Kidney capillary endothelial cell (primary cell): ENCODE results near the gene NOS1.
"Not testable (repeated sequence)": the region's sequence is repeated elsewhere in the genome, so short reads cannot be mapped to it uniquely, and the experiment has no call there.

Source experiments
- DNase-seq: peaks from one replicate; pipeline ENCODE4 v3.0.0-alpha.2; 2018; ENCODE audit warnings: low spot score

Gene NOS1

GRCh38 chr12:117255386-117255785, 106.0 kb downstream of the NOS1 start:
- no peak for DNase-seq

- DNase-seq = no peak
Observed at GRCh38 chr12:117243488-117243887, 117.9 kb downstream of the NOS1 start.

- DNase-seq = no peak
Observed at GRCh38 chr12:117241697-117242096, 119.7 kb downstream of the NOS1 start.

- no peak for DNase-seq
Observed at GRCh38 chr12:117240081-117240755, 121.2 kb downstream of the NOS1 start.

- DNase-seq = peak; percentile 50
Observed at GRCh38 chr12:117236456-117237001, 124.9 kb downstream of the NOS1 start.

- DNase-seq = no peak
Observed at GRCh38 chr12:117235261-117235660, 126.2 kb downstream of the NOS1 start.

GRCh38 chr12:117234441-117234840, 127.0 kb downstream of the NOS1 start:
- DNase-seq = no peak

GRCh38 chr12:117231750-117232149, 129.7 kb downstream of the NOS1 start:
- no peak for DNase-seq

- no peak for DNase-seq
Observed at GRCh38 chr12:117228239-117228638, 133.2 kb downstream of the NOS1 start.

- no peak for DNase-seq
Observed at GRCh38 chr12:117227000-117227653, 134.3 kb downstream of the NOS1 start.

- DNase-seq = no peak
Observed at GRCh38 chr12:117226505-117226904, 134.9 kb downstream of the NOS1 start.

GRCh38 chr12:117225179-117225578, 136.2 kb downstream of the NOS1 start:
- no peak for DNase-seq

GRCh38 chr12:117220947-117221346, 140.5 kb downstream of the NOS1 start:
- not testable (repeated sequence) for DNase-seq

- no peak for DNase-seq
Observed at GRCh38 chr12:117218149-117218548, 143.3 kb downstream of the NOS1 start.

GRCh38 chr12:117216686-117217085, 144.7 kb downstream of the NOS1 start:
- DNase-seq = no peak

- no peak for DNase-seq
Observed at GRCh38 chr12:117214797-117215196, 146.6 kb downstream of the NOS1 start.

- no peak for DNase-seq
Observed at GRCh38 chr12:117213295-117213808, 148.1 kb downstream of the NOS1 start.

- DNase-seq = peak; percentile 65
Observed at GRCh38 chr12:117212563-117213190, 148.7 kb downstream of the NOS1 start.

GRCh38 chr12:117210266-117210918, 151.0 kb downstream of the NOS1 start:
- no peak for DNase-seq

- DNase-seq = no peak
Observed at GRCh38 chr12:117209626-117210025, 151.8 kb downstream of the NOS1 start.

- DNase-seq = no peak
Observed at GRCh38 chr12:117208811-117209455, 152.5 kb downstream of the NOS1 start.

GRCh38 chr12:117208206-117208605, 153.2 kb downstream of the NOS1 start:
- no peak for DNase-seq
